ENCODE results near the gene NRCAM.
"Not testable (repeated sequence)": the region's sequence is repeated elsewhere in the genome, so short reads cannot be mapped to it uniquely, and the experiment has no call there.

The NRCAM gene

DNA sequence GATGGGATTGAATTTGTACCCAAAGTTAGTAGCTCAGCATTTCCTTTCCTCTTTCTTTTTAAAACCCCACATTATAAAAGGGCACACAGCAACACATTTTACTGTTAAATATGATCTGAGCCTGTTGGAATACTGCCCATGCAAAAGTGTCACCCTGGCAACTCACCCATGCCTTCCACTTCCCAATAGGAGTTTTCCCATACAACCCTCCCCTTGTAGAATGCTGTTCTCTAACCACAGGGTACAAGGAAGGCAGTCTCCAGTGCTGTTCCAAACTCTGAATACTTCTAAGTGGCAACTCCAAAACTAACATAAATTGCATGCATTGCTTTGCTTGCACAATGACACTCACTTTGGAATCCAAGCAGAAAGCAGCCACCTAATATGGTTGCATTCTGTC, 60.8 kb downstream of the NRCAM start:
- no peak for DNase-seq (ENCODE audit: low read depth)

- DNase-seq (ENCODE audit: low read depth), result not testable (repeated sequence)
Measured at GRCh38 chr7:108393097-108393496, 63.1 kb downstream of the NRCAM start.

DNA sequence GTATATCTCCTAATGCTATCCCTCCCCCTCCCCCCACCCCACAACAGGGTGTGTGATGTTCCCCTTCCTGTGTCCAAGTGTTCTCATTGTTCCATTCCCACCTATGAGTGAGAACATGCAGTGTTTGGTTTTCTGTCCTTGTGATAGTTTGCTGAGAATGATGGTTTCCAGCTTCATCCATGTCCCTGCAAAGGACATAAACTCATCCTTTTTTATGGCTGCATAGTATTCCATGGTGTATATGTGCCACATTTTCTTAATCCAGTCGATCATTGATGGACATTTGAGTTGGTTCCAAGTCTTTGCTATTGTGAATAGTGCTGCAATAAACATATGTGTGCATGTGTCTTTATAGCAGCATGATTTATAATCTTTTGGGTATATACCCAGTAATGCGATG, 68.5 kb downstream of the NRCAM start:
- DNase-seq (ENCODE audit: low read depth), result not testable (repeated sequence)

- DNase-seq (ENCODE audit: low read depth), result no peak
Measured at GRCh38 chr7:108385834-108386422, 70.3 kb downstream of the NRCAM start.

- DNase-seq (ENCODE audit: low read depth), result no peak
Measured at GRCh38 chr7:108384716-108385483, 71.3 kb downstream of the NRCAM start.

DNA sequence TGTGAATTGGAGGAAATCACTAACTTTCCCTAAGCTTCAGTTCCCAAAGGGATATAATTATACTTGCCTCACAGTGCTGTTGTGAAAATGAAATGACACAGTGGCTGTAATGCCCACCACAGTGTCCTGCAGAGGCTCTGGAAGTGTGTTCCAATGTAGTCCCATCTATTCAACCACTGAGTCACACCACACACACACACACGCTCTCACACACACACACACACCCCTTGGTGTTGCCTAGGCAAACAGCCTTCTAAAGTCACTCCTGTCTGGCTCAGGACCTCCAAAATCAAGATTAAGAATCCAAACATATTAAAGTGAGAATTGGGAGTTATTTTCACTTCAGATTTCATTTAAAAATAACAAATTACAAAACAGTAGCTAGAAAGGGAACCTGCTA, 73.3 kb downstream of the NRCAM start:
- no peak for DNase-seq (ENCODE audit: low read depth)

DNA sequence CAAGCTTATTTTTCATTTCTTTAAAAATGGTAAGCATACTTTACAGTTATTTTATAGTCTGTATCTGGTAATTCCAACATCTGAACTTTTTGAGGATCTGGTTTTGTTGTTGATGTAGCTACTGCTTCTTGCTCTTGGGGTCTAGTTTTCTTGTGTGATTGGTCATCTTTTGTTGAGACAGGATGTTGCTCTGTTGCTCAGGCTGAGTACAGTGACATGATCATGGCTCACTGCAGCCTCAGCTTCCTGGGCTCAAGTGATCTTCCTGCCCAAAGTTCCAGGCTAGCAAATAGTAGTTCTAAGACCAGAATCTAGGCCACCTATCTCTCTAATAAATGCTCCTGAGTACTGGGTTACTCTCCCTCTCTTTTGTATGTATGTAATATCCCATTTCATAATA, 75.7 kb downstream of the NRCAM start:
- DNase-seq (ENCODE audit: low read depth), result no peak

GRCh38 chr7:108376206-108376605, 80.0 kb downstream of the NRCAM start:
- no peak for DNase-seq (ENCODE audit: low read depth)

GRCh38 chr7:108375668-108376067, 80.6 kb downstream of the NRCAM start:
- DNase-seq (ENCODE audit: low read depth), result no peak

- DNase-seq (ENCODE audit: low read depth), result no peak
Measured at GRCh38 chr7:108374899-108375298, 81.3 kb downstream of the NRCAM start.

- DNase-seq (ENCODE audit: low read depth), result no peak
Measured at GRCh38 chr7:108372618-108373017, 83.6 kb downstream of the NRCAM start.

GRCh38 chr7:108370616-108371015, 85.6 kb downstream of the NRCAM start:
- DNase-seq (ENCODE audit: low read depth), result no peak

DNA sequence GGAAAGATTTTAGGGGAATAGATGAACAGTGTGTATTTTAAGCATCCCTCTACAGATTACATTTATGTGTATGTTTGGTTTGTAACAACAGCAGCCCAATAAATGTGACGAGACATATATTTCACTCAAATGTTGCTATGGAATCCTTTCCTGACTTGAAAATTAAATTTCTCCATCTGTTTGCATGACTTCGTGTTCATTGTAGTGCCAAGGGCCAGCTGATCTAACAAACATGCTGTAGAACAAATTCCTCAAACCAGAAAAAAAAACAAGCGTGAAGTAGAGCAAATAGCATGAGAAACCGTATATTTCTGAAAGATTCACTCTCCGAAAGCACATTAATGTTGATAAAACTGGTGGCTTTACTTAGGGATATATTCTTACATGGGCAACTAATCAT, 87.8 kb downstream of the NRCAM start:
- no peak for DNase-seq (ENCODE audit: low read depth)

DNA sequence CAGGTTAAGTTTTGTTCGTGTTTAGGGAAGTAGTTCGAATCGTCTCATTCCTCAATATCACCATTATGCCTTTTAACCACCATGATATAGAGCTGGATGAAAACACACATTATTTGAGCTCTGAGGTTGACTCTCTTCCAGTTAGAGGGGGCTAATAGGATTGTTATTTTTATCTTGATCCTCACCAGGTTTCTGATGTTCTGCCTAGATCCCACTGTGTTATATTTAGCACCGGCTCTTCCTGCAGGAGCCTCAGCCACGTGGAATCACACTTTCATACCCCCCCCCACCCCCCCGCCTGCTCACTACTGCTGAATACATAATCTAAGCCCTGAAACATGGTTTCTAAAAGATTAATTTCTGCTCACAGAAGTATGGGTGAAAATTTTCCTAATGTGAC, 88.3 kb downstream of the NRCAM start:
- DNase-seq (ENCODE audit: low read depth), result no peak

DNA sequence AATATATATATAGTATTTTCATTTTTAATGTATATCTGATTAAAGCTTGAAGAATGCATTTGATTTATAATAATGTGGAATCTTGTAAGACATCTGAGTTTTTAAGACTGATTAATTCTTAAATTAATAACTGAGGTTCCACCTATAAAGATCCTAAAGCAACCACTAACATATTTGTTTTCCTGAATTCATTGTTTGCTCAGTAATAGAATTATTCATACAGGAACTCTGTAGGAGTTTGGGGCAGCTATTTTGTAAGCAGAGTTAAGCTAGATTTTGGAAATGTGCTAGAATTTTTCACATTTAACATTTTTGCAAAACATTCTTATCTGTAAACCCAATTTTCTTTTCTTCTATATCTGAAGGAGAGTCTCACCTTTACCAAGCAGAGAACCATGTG, 88.9 kb downstream of the NRCAM start:
- DNase-seq (ENCODE audit: low read depth), result no peak

GRCh38 chr7:108363659-108364058, 92.6 kb downstream of the NRCAM start:
- DNase-seq (ENCODE audit: low read depth), result no peak

DNA sequence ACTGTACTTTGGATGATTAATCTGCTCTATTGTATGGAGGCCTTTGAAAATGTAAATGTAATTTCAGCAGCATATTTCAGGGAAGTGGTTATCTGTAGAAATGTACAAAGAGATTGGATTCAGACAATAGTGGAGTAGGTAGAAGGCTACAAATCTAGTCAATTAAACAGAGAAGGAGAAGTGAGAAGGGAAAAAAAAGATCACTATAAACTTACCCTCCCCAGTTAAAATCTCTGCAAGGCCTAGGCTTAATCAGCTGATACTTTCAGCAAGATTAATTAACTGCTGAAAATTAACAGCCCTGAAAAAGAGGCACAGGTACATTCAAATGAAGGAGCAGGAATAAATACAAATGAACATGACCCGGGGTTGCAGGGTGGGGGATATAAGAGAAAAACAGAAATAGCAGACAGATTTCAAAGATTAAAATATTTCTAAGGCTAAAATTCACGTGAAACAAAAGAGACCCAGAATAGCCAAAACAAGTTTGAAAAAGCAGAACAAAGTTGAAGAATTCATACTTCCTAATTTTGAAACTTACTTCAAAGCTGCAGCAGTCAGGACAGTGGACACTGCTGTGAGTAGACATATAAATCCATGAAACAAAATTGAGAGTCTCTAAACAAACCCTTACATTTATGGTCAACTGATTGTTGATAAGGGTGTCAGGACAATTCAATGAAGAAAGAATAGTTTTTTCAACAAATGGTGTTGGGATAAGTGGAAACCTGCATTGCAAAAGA, 96.0 kb downstream of the NRCAM start:
- no peak for DNase-seq (ENCODE audit: low read depth)

GRCh38 chr7:108358553-108358952, 97.7 kb downstream of the NRCAM start:
- no peak for DNase-seq (ENCODE audit: low read depth)

GRCh38 chr7:108351729-108352131, 104.5 kb downstream of the NRCAM start:
- DNase-seq (ENCODE audit: low read depth), result no peak

- no peak for DNase-seq (ENCODE audit: low read depth)
Measured at GRCh38 chr7:108348913-108349312, 107.3 kb downstream of the NRCAM start.

- no peak for DNase-seq (ENCODE audit: low read depth)
Measured at GRCh38 chr7:108347616-108348015, 108.6 kb downstream of the NRCAM start.

DNA sequence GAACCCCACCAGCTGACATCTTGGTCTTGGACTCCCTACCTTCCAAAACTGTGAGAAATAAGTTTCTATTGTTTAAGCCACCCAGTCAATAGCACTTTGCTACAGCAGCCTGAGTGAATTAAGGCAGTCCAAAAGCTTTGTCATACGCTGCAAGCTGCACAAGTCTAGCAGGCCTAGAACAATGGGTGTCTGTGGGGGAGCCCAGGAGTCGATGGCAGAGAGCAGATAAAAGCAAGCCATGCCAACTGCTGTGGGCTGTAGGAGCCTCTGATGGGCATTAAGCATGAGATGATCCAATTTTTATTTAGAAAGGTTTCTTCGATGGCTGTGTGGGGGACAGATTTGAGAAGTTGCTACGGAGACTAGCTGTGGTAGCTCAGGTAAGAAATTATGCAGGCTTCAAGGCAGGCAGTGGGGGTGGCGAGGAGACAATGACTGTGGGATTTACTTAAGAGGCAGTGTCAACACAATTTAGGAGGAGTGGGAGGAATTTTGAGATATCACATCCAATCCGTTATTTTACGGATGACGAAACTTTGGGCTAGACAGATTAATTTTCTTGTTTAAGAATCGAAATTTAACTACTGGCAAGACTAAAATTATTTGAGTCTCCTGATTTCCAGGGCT, 110.4 kb downstream of the NRCAM start:
- no peak for DNase-seq (ENCODE audit: low read depth)

Data from T-helper 22 cell (primary cell).